ENCODE measurements around the gene RHOBTB1.

DNA sequence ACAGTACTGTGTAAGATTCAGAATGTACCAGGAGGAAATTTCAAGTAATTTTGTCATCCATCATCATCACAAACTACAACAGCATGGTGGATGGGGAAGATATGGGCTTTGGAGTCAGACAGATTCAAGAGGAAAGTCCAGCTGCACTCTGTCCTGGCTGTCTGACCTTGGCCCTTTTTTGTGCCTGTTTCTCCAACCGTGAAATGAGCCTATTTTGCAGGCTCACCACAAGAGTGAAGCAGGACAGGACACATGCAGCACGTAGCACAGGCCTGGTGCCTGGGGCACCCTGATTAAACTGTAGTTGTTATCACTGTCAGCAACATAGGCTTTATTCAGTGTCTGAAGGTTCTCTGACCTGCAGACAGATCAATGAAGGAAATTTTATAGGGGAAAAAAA is 37.6 kb downstream of the RHOBTB1 start:
- TF ChIP-seq POLR2A (IDR thresholded peaks at IDR 0.05) (no peak), POLR2AphosphoS5 (IDR thresholded peaks at IDR 0.05; ENCODE audit: insufficient read depth in 1 of 2, low read depth in 1 of 2) (no peak)
